Activated CD4-positive, alpha-beta T cell treated with anti-CD3 and anti-CD28 coated beads, Interleukin-2, amount 10 ng/mL, durations not matched to agents 7 days and 5 days (primary cell): Measurements from ENCODE around the gene TMEM223. TPM values are rescaled to one million over a fixed set of nuclear protein-coding genes. Genes with fewer than 3 reads are reported as not detected.
"Not testable (repeated sequence)": the region's sequence is repeated elsewhere in the genome, so short reads cannot be mapped to it uniquely, and the experiment has no call there.

Experiments
- CTCF ChIA-PET: fragments of 350-600 bp; sonication (Branson Sonifier 250); formaldehyde crosslinking; loops from one replicate; lab custom pipeline; 2021; ENCODE audit warnings: antibody characterized with exemption; lab: Charles Lee
- POLR2A ChIA-PET: fragments of 350-600 bp; sonication (Branson Sonifier 250); formaldehyde crosslinking; loops from one replicate; lab custom pipeline; 2021; ENCODE audit warnings: antibody characterized with exemption; lab: Charles Lee
- DNase-seq: peaks from one replicate; pipeline ENCODE4 v3.0.0-alpha.2; 2020
- H3K27ac Mint-ChIP-seq: one replicate; pipeline ENCODE4 v1.8.0; 2021; ENCODE audit warnings: mild to moderate bottlenecking, moderate library complexity, mixed read lengths
- H3K27me3 Mint-ChIP-seq: one replicate; pipeline ENCODE4 v1.8.0; 2021; ENCODE audit warnings: mixed read lengths
- H3K36me3 Mint-ChIP-seq: one replicate; pipeline ENCODE4 v1.8.0; 2021; ENCODE audit warnings: low read depth, mixed read lengths
- H3K4me1 Mint-ChIP-seq: one replicate; pipeline ENCODE4 v1.8.0; 2021; ENCODE audit warnings: mixed read lengths
- H3K4me3 Mint-ChIP-seq: one replicate; pipeline ENCODE4 v1.8.0; 2021; ENCODE audit warnings: mild to moderate bottlenecking, moderate library complexity, mixed read lengths
- H3K9me3 Mint-ChIP-seq: one replicate; pipeline ENCODE4 v1.8.0; 2021; ENCODE audit warnings: mixed read lengths
- total RNA-seq, 2 experiments: library from RNA; stranded (reverse); gene quantifications; one replicate each; pipeline ENCODE4 v1.2.3, GENCODE V29; 2021

TMEM223 gene
- total RNA-seq, 2 experiments from 2014 or later: 17.9 to 19.4 TPM

DNA sequence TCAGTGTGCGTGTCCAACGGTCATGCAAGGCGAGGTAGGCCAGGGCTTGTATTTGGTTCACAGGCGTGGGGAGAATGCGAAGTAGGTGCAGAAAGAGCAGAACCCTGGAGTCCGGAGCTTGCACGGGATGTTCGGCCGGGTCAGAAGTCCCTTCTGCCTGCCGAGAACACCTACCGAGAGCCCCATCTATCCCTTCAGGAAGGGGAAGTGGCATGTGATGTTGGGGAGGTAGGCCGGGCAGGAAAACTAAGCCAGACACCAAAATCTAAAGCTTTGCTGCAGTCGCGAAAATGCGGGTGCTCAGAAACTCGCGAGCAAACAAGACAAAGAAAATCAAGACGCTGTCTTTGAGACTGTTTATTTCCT, 21.0 kb downstream of the TMEM223 start:
- CTCF ChIA-PET: interaction anchor here (0.9 to 13.5 kb wide), 7 partner anchors 9 to 118 kb away, joined by 3 to 170 read pairs (median 3); partner anchors contain the start of genes INTS5, POLR2G, STX5 and TMEM179B
- peaks cover 20% of the 10 kb centered on the region for H3K36me3 Mint-ChIP-seq
- no peak for DNase-seq

DNA sequence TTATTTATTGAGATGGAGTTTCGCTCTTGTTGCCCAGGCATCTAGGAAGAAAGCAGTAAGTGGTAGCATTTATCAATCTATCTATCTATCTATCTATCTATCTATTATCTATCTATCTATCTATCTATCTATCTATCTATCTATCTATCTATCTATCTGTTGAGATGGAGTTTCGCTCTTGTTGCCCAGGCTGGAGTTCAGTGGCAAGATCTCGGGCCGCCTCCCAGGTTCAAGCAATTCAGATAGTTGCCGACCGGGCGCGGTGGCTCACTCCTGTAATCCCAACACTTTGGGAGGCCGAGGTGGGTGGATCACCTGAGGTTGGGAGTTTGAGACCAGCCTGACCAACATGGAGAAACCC, 31.0 kb downstream of the TMEM223 start:
- ChIA-PET POLR2A (interaction anchor here (1.1 to 1.3 kb wide), 2 partner anchors 9 to 169 kb away, joined by 3 to 4 read pairs; partner anchors contain the start of gene TUT1), CTCF (interaction anchor here (0.7 to 5.1 kb wide), 5 partner anchors 11 to 120 kb away, joined by 3 to 34 read pairs (median 4); partner anchors contain the start of genes SLC3A2 and TMEM179B)
- peak overlapping the region; percentile 98 for H3K4me3 Mint-ChIP-seq
- H3K36me3 Mint-ChIP-seq: peaks cover 10% of the 10 kb centered on the region
- peaks cover 19% of the 10 kb centered on the region for H3K4me1 Mint-ChIP-seq
- peak overlapping the region; percentile 97 for H3K27ac Mint-ChIP-seq
- H3K9me3 Mint-ChIP-seq, DNase-seq, H3K27me3 Mint-ChIP-seq: not testable (repeated sequence)

More for the DNA sequence above, 21.0 kb downstream of the TMEM223 start:
- H3K27me3 Mint-ChIP-seq: no peaks in the 10 kb centered on the region
- peaks cover 26% of the 10 kb centered on the region for H3K4me1 Mint-ChIP-seq
- H3K4me3 Mint-ChIP-seq: peak overlapping the region; percentile 79
- POLR2A ChIA-PET: interaction anchor here (1.0 to 1.2 kb wide), 2 partner anchors 17 to 110 kb away, joined by 3 to 4 read pairs; partner anchors contain the start of genes SLC3A2 and ZBTB3
- peak overlapping the region; percentile 93 for H3K27ac Mint-ChIP-seq
- no peaks in the 10 kb centered on the region for H3K9me3 Mint-ChIP-seq

DNA sequence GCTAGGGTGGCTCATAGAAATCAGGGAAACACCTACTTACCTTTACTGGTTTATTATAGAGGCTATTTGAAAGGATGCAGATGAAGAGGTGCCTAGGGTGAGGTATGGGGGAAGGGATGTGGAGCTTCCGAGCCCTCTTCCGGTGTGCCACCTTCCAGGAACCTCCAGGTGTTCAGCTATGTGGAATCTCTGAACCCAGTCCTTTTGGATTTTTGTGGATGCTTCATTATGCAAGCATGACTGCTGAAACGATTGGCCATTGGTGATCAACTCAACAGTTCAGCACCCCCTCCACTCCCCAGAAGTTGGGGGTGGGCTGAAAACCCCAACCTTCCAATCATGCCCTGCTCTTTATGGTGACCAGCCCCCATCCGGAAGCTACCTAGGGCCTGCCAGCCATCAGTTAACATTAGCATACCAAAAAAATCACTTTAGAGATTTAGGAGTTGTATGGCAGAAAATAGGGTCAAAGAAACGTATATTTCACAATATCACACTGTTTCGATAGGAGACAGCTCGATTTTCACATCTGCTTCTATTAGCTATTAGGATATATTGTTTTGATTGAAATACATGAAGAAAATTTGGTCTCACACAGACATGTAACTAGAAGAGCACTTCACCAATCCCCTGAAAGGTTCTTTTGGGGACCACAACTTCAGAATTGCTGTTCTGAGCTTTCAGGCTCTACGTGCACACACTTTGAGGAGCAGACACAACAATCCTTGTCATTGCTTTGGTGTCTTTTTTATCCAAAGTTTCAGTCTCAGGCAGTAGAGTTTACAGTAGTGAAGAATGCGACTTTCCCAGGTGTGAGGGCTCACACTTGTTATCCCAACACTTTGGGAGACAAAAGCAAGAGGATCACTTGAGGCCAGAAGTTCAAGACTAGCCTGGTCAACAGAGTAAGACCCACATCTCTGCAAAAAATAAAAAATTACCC, 33.7 kb downstream of the TMEM223 start:
- POLR2A ChIA-PET: no interaction called here
- no peak for DNase-seq
- Mint-ChIP-seq H3K36me3 (peaks cover 5% of the 10 kb centered on the region), H3K27ac (no peak overlapping the region), H3K4me1 (peaks cover 26% of the 10 kb centered on the region), H3K27me3 (no peaks in the 10 kb centered on the region), H3K4me3 (no peak overlapping the region), H3K9me3 (no peaks in the 10 kb centered on the region)
- CTCF ChIA-PET: interaction anchor here (0.5 to 5.1 kb wide), 5 partner anchors 13 to 74 kb away, joined by 3 to 34 read pairs (median 6); partner anchors contain the start of genes STX5, TAF6L and TMEM179B

- Mint-ChIP-seq H3K36me3 (peaks cover 11% of the 10 kb centered on the region), H3K4me1 (peaks cover 22% of the 10 kb centered on the region), H3K9me3 (no peaks in the 10 kb centered on the region), H3K4me3 (peak overlapping the region; percentile 30), H3K27ac (peak overlapping the region; percentile 4), H3K27me3 (no peaks in the 10 kb centered on the region)
- POLR2A ChIA-PET: no interaction called here
- CTCF ChIA-PET: interaction anchor here (1.8 to 3.7 kb wide), 3 partner anchors 14 to 31 kb away, joined by 4 to 15 read pairs (median 10); partner anchors contain the start of gene HNRNPUL2
- no peak for DNase-seq
These were observed 36.7 kb downstream of the TMEM223 start for GRCh38 chr11:62755086-62755615.

DNA sequence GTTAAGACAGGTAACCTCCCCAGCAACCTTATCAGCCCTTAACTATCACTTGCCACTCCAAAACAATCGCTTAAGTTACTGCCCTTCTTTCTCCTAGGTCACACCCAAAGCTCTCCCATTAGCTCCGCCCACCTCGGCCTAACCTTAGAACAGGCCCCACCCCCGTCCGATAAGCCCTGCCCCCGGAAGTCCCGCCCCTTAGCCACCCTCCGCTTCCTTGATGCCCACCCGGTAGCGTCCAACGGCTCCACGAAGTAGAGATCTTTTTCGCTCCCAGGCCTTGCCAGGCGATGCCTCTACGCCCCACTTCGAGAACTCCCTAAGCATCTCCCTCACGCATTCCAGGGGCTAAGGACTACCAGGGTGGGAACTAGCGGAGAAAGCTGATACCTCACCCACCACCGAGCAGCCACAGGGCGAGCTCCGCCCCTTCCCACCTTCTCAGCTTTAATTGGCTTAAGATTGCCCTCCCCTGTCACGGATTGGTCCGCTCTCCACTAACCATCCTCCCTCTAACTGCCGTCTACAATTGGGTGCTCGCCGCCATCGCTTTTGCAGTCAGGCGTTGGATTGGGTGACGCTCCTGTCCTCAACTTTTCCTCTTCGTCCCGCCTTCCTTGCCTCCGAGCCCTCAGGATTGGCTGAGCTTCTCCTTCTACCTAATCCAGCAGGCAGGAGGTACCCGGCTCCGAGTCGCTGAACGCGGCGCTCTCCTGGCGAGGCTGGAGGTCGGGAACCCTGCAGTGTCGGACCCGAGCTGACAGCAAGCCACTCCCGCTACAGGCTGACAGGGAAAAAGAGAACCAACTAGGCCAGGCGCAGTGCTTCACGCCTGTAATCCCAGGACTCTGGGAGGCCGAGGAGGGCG, 37.8 kb downstream of the TMEM223 start, which contains the start of gene ZBTB3:
TSS of gene ZBTB3 (minus strand) at position 425 of the 868 bp plus-strand sequence. CDS start 496 bp downstream, outside the sequence.
- Mint-ChIP-seq H3K9me3 (no peaks in the 10 kb centered on the region), H3K4me1 (peaks cover 27% of the 10 kb centered on the region), H3K36me3 (peaks cover 16% of the 10 kb centered on the region), H3K4me3 (peak within 1 kb of the TSS; percentile 92), H3K27ac (peak within 1 kb of the TSS; percentile 95), H3K27me3 (no peaks in the 10 kb centered on the region)
- ChIA-PET CTCF (interaction anchor here (0.5 to 3.7 kb wide), 21 partner anchors 8 to 329 kb away, joined by 3 to 15 read pairs (median 4); partner anchors contain the start of genes HNRNPUL2, POLR2G, SLC3A2 and STX5), POLR2A (interaction anchor here (0.7 to 1.6 kb wide), 11 partner anchors 13 to 127 kb away, joined by 3 to 7 read pairs (median 3); partner anchors contain the start of genes C11orf98, CSKMT, SLC3A2 and TAF6L)
- peak; percentile 99 for DNase-seq

- peak overlapping the region; percentile 95 for H3K27ac Mint-ChIP-seq
- CTCF ChIA-PET: interaction anchor here (0.6 to 3.7 kb wide), 19 partner anchors 9 to 328 kb away, joined by 3 to 15 read pairs (median 4); partner anchors contain the start of genes HNRNPUL2, POLR2G, SLC3A2 and STX5
- H3K9me3 Mint-ChIP-seq: no peaks in the 10 kb centered on the region
- H3K4me1 Mint-ChIP-seq: peaks cover 29% of the 10 kb centered on the region
- no peak for DNase-seq
- peak overlapping the region; percentile 92 for H3K4me3 Mint-ChIP-seq
- no peaks in the 10 kb centered on the region for H3K27me3 Mint-ChIP-seq
- POLR2A ChIA-PET: interaction anchor here (0.7 to 1.6 kb wide), 10 partner anchors 14 to 128 kb away, joined by 3 to 7 read pairs (median 4); partner anchors contain the start of genes C11orf98, CSKMT, SLC3A2 and TAF6L
- H3K36me3 Mint-ChIP-seq: peaks cover 18% of the 10 kb centered on the region
These were observed 38.6 kb downstream of the TMEM223 start for GRCh38 chr11:62752994-62753735.

GRCh38 chr11:62752177-62752785, 39.5 kb downstream of the TMEM223 start:
- Mint-ChIP-seq H3K36me3 (peaks cover 18% of the 10 kb centered on the region), H3K27ac (peak overlapping the region; percentile 62), H3K27me3 (no peaks in the 10 kb centered on the region), H3K9me3 (no peaks in the 10 kb centered on the region), H3K4me3 (no peak overlapping the region), H3K4me1 (peaks cover 29% of the 10 kb centered on the region)
- POLR2A ChIA-PET: interaction anchor here (0.7 kb wide), 1 partner anchor 14 kb away, joined by 3 read pairs; no protein-coding TSS in a partner anchor
- DNase-seq: no peak
- CTCF ChIA-PET: interaction anchor here (1.2 to 3.7 kb wide), 5 partner anchors 9 to 129 kb away, joined by 5 to 13 read pairs (median 10); partner anchors contain the start of genes POLR2G and SLC3A2

GRCh38 chr11:62749931-62750330, 41.9 kb downstream of the TMEM223 start:
- H3K4me3 Mint-ChIP-seq, DNase-seq, CTCF ChIA-PET, H3K27me3 Mint-ChIP-seq, H3K9me3 Mint-ChIP-seq, POLR2A ChIA-PET: not testable (repeated sequence)
- Mint-ChIP-seq H3K36me3 (peaks cover 18% of the 10 kb centered on the region), H3K27ac (peak overlapping the region; percentile 57), H3K4me1 (peaks cover 28% of the 10 kb centered on the region)

DNA sequence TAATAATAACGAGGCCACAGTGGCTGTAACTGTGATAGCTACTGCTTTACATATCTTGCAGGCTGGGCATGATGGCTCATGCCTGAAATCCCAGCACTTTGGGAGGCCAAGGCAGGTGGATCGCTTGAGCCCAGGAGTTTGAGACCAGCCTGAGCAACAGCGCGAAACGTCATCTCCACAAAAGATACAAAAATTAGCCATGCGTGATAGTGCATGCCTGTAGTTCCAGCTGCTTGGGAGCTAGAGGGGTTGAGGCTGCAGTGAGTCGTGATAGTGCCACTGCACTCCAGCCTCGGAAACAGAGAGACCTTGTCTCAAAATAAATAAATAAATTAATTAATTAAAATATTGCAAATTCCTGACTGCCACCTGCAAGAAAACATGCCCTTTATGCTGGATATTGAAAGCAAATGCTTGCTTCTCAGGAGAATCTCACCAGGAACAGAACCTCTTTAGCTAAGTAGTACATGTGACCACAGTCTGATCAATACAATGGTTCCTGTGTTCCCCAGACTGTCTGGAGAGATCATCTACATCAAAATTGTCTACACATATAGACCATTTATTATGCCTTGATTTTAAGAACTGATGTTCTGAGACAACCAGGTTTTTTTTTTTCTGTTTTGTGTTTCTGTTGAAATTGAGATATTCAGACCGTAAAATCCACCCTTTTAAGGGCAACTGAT, 44.2 kb downstream of the TMEM223 start:
- H3K9me3 Mint-ChIP-seq: no peaks in the 10 kb centered on the region
- H3K36me3 Mint-ChIP-seq: peaks cover 13% of the 10 kb centered on the region
- peaks cover 15% of the 10 kb centered on the region for H3K4me1 Mint-ChIP-seq
- H3K4me3 Mint-ChIP-seq: no peak overlapping the region
- ChIA-PET CTCF (interaction anchor here (1.0 to 1.8 kb wide), 3 partner anchors 11 to 39 kb away, joined by 5 to 6 read pairs (median 5); no protein-coding TSS in a partner anchor), POLR2A (no interaction called here)
- H3K27ac Mint-ChIP-seq: no peak overlapping the region
- DNase-seq: no peak
- no peaks in the 10 kb centered on the region for H3K27me3 Mint-ChIP-seq
